OCI-LY1 (cell line): ENCODE measurements around the gene HSP90AB1.

Experiments used
- H2AFZ ChIP-seq: fragments of 200-600 bp; sonication (generic), shearing (Covaris generic); 2 replicates; pipeline ENCODE4 v1.6.0; 2014; ENCODE audit warnings: antibody characterized with exemption, mild to moderate bottlenecking, low read length
- H3F3A ChIP-seq: fragments of 200-600 bp; sonication (generic), shearing (Covaris generic); 2 replicates; pipeline ENCODE4 v1.6.0; 2014; ENCODE audit warnings: mild to moderate bottlenecking, antibody characterized with exemption, low read length, moderate library complexity; ENCODE audit not compliant: insufficient read depth
- H3K27ac ChIP-seq: fragments of 200-600 bp; sonication (generic); 2 replicates; pipeline ENCODE4 v1.5.1; 2014; ENCODE audit warnings: low read length, mixed run types, mild to moderate bottlenecking, low read depth; ENCODE audit not compliant: poor library complexity, severe bottlenecking
- H3K27me3 ChIP-seq: fragments of 200-600 bp; sonication (generic); 2 replicates; pipeline ENCODE4 v1.6.0; 2014; ENCODE audit warnings: antibody characterized with exemption, mild to moderate bottlenecking, low read length, moderate library complexity; ENCODE audit not compliant: insufficient read depth
- H3K36me3 ChIP-seq: fragments of 200-600 bp; sonication (generic); 2 replicates; pipeline ENCODE4 v1.6.1; 2014; ENCODE audit warnings: mild to moderate bottlenecking, antibody characterized with exemption, low read length, moderate library complexity, mixed read lengths; ENCODE audit not compliant: insufficient read depth
- H3K4me1 ChIP-seq: fragments of 200-600 bp; sonication (generic); 2 replicates; pipeline ENCODE4 v1.5.1; 2014; ENCODE audit warnings: mild to moderate bottlenecking, low read length, moderate library complexity; ENCODE audit not compliant: insufficient read depth, severe bottlenecking
- H3K4me2 ChIP-seq: fragments of 200-600 bp; sonication (generic), shearing (Covaris generic); 2 replicates; pipeline ENCODE4 v1.6.1; 2014; ENCODE audit warnings: low read length
- H3K4me3 ChIP-seq: fragments of 200-600 bp; sonication (generic); 2 replicates; pipeline ENCODE4 v1.5.1; 2014; ENCODE audit warnings: low read length, low read depth, mild to moderate bottlenecking, mixed read lengths; ENCODE audit not compliant: poor library complexity, severe bottlenecking
- H3K79me2 ChIP-seq: fragments of 200-600 bp; shearing (Covaris generic); 2 replicates; pipeline ENCODE4 v1.6.1; 2016; ENCODE audit warnings: mixed run types, low read length, mixed read lengths; ENCODE audit not compliant: insufficient read depth
- H3K9ac ChIP-seq: fragments of 200-600 bp; sonication (generic), shearing (Covaris generic); 2 replicates; pipeline ENCODE4 v1.6.1; 2014; ENCODE audit warnings: mild to moderate bottlenecking, low read length, mixed read lengths
- H3K9me2 ChIP-seq: fragments of 200-600 bp; sonication (generic), shearing (Covaris generic); 2 replicates; pipeline ENCODE4 v1.6.1; 2014; ENCODE audit warnings: low read depth, mild to moderate bottlenecking, low read length, mixed read lengths
- H3K9me3 ChIP-seq: fragments of 200-600 bp; shearing (Covaris generic); 2 replicates; pipeline ENCODE4 v1.6.1; 2014; ENCODE audit warnings: low read length, mixed read lengths
- H4K20me1 ChIP-seq: fragments of 200-600 bp; sonication (generic), shearing (Covaris generic); 2 replicates; pipeline ENCODE4 v1.6.0; 2016; ENCODE audit warnings: mild to moderate bottlenecking, low read length; ENCODE audit not compliant: insufficient read depth
- CTCF ChIP-seq: fragments of 200-600 bp; sonication (generic), shearing (Covaris generic); IDR thresholded peaks from 2 replicates; pipeline ENCODE4 v1.5.1; 2017; ENCODE audit warnings: mild to moderate bottlenecking, antibody characterized with exemption, low read length, moderate library complexity, mixed read lengths
- EZH2 ChIP-seq: fragments of 200-600 bp; sonication (generic), shearing (Covaris generic); IDR thresholded peaks from 2 replicates; pipeline ENCODE4 v1.8.0; 2017; ENCODE audit warnings: borderline replicate concordance, mixed run types, mild to moderate bottlenecking, antibody characterized with exemption, low read length, moderate library complexity, mixed read lengths

The HSP90AB1 gene

GRCh38 chr6:44255105-44255808 is 8.4 kb downstream of the HSP90AB1 start:
- Histone ChIP-seq H3K9me2 (no peaks in the 10 kb centered on the region), H3K4me2 (peak overlapping the region; percentile 95), H3K9ac (no peak overlapping the region; the same call in 1 of the 2 replicates), H3K4me1 (peaks cover 44% of the 10 kb centered on the region), H3K9me3 (no peaks in the 10 kb centered on the region), H3F3A (peaks cover 33% of the 10 kb centered on the region), H3K79me2 (no peaks in the 10 kb centered on the region), H4K20me1 (no peaks in the 10 kb centered on the region), H2AFZ (no peak overlapping the region), H3K27me3 (no peaks in the 10 kb centered on the region), H3K27ac (peak overlapping the region; percentile 71), H3K4me3 (peak overlapping the region; percentile 95), H3K36me3 (peaks cover 64% of the 10 kb centered on the region)
- TF ChIP-seq EZH2 (no peak), CTCF (no peak)

- Histone ChIP-seq H4K20me1 (no peaks in the 10 kb centered on the region), H3K79me2 (no peaks in the 10 kb centered on the region), H2AFZ (no peak overlapping the region), H3K4me1 (peaks cover 52% of the 10 kb centered on the region), H3F3A (peaks cover 33% of the 10 kb centered on the region), H3K9me2 (no peaks in the 10 kb centered on the region), H3K27ac (peak overlapping the region; percentile 71), H3K27me3 (no peaks in the 10 kb centered on the region), H3K36me3 (peaks cover 58% of the 10 kb centered on the region), H3K9ac (peak overlapping the region; percentile 85), H3K4me2 (peak overlapping the region; percentile 95), H3K4me3 (peak overlapping the region; percentile 95), H3K9me3 (no peaks in the 10 kb centered on the region)
- TF ChIP-seq EZH2 (no peak), CTCF (no peak)
Measured at GRCh38 chr6:44255871-44256774, 9.2 kb downstream of the HSP90AB1 start.

GRCh38 chr6:44256775-44257024 is 9.8 kb downstream of the HSP90AB1 start:
- peaks cover 58% of the 10 kb centered on the region for H3K4me1 ChIP-seq
- H4K20me1 ChIP-seq: no peaks in the 10 kb centered on the region
- no peaks in the 10 kb centered on the region for H3K27me3 ChIP-seq
- H3K4me3 ChIP-seq: peak overlapping the region; percentile 95
- no peaks in the 10 kb centered on the region for H3K9me2 ChIP-seq
- no peaks in the 10 kb centered on the region for H3K79me2 ChIP-seq
- TF ChIP-seq CTCF (no peak), EZH2 (no peak)
- H3K27ac ChIP-seq: peak overlapping the region; percentile 71
- peak overlapping the region; percentile 85 for H3K9ac ChIP-seq
- peaks cover 29% of the 10 kb centered on the region for H3F3A ChIP-seq
- H3K36me3 ChIP-seq: peaks cover 54% of the 10 kb centered on the region
- H3K4me2 ChIP-seq: peak overlapping the region; percentile 95
- H2AFZ ChIP-seq: no peak overlapping the region
- no peaks in the 10 kb centered on the region for H3K9me3 ChIP-seq
